Mesenchymal stem cell (in vitro differentiated cells and primary cell): ENCODE results near the gene ZC3H18.

Experiments
- DNase-seq: peaks from one replicate; pipeline ENCODE4 v3.0.0-alpha.2; 2013
- H2AFZ ChIP-seq: one replicate; pipeline ENCODE4 v1.6.1; 2013; ENCODE audit warnings: low read depth, mild to moderate bottlenecking, control low read depth, inconsistent platforms, low read length, moderate library complexity
- H2AK5ac ChIP-seq: 2 replicates; pipeline ENCODE4 v1.6.1; 2013; ENCODE audit warnings: low read length, moderate library complexity, mild to moderate bottlenecking, inconsistent platforms; ENCODE audit not compliant: severe bottlenecking
- H2BK120ac ChIP-seq: one replicate; pipeline ENCODE4 v1.6.1; 2013; ENCODE audit warnings: low read depth, mild to moderate bottlenecking, inconsistent platforms, low read length, moderate library complexity
- H2BK12ac ChIP-seq, 2 experiments: one replicate each; pipeline ENCODE4 v1.6.1; 2013; ENCODE audit warnings: inconsistent platforms in 2 of 2, low read length in 2 of 2, mild to moderate bottlenecking in 2 of 2, moderate library complexity in 2 of 2, control low read depth in 1 of 2
- H2BK15ac ChIP-seq: one replicate; pipeline ENCODE4 v1.6.1; 2013; ENCODE audit warnings: mild to moderate bottlenecking, low read depth, inconsistent platforms; ENCODE audit not compliant: poor library complexity, severe bottlenecking
- H2BK5ac ChIP-seq: 2 replicates; pipeline ENCODE4 v1.6.1; 2013; ENCODE audit warnings: low read depth, mild to moderate bottlenecking, low read length, control low read depth, inconsistent platforms; ENCODE audit not compliant: poor library complexity, severe bottlenecking
- H3K14ac ChIP-seq, 2 experiments: one replicate each; pipeline ENCODE4 v1.6.1; 2013; ENCODE audit warnings: inconsistent platforms in 2 of 2, low read length in 2 of 2, control low read depth in 1 of 2, mild to moderate bottlenecking in 1 of 2, moderate library complexity in 1 of 2
- H3K18ac ChIP-seq, 2 experiments: one replicate each; pipeline ENCODE4 v1.6.1; 2013; ENCODE audit warnings: inconsistent platforms in 2 of 2, low read length in 2 of 2, control low read depth in 1 of 2, low read depth in 1 of 2, mild to moderate bottlenecking in 1 of 2
- H3K23ac ChIP-seq, 2 experiments: one replicate each; pipeline ENCODE4 v1.6.1; 2013; ENCODE audit warnings: inconsistent platforms in 2 of 2, low read length in 2 of 2, mild to moderate bottlenecking in 2 of 2, moderate library complexity in 2 of 2, control low read depth in 1 of 2
- H3K27ac ChIP-seq: 2 replicates; pipeline ENCODE4 v1.5.1; 2013; ENCODE audit warnings: mild to moderate bottlenecking, moderate library complexity, low read length, control low read depth, inconsistent platforms; ENCODE audit not compliant: poor library complexity, severe bottlenecking
- H3K27me3 ChIP-seq, 2 experiments: 2 replicates each; pipeline versions ENCODE4 v1.6.1 to v1.7.0; 2013; ENCODE audit warnings: low read length in 2 of 2, mild to moderate bottlenecking in 2 of 2, moderate library complexity in 2 of 2, control low read depth in 1 of 2, inconsistent platforms in 1 of 2; ENCODE audit not compliant: control insufficient read depth in 1 of 2, insufficient read depth in 1 of 2
- H3K36me3 ChIP-seq, 2 experiments: 2 replicates each; pipeline versions ENCODE4 v1.6.1 to v1.7.0; 2013; ENCODE audit warnings: low read length in 2 of 2, control low read depth in 1 of 2, inconsistent platforms in 1 of 2, low read depth in 1 of 2, mild to moderate bottlenecking in 1 of 2; ENCODE audit not compliant: insufficient read depth in 2 of 2, control insufficient read depth in 1 of 2
- H3K4ac ChIP-seq, 2 experiments: one replicate each; pipeline ENCODE4 v1.6.1; 2013; ENCODE audit warnings: inconsistent platforms in 2 of 2, low read length in 2 of 2, mild to moderate bottlenecking in 2 of 2, moderate library complexity in 2 of 2, control low read depth in 1 of 2, low read depth in 1 of 2
- H3K4me1 ChIP-seq: 2 replicates; pipeline ENCODE4 v1.6.1; 2013; ENCODE audit warnings: low read depth, low read length, control low read depth; ENCODE audit not compliant: control insufficient read depth, insufficient read depth
- H3K4me2 ChIP-seq: 2 replicates; pipeline ENCODE4 v1.6.1; 2013; ENCODE audit warnings: low read length, mild to moderate bottlenecking, inconsistent platforms; ENCODE audit not compliant: poor library complexity, severe bottlenecking
- H3K4me3 ChIP-seq, 2 experiments: 2 replicates each; pipeline versions ENCODE4 v1.5.1 to v1.7.0; 2013; ENCODE audit warnings: low read length in 2 of 2, mild to moderate bottlenecking in 2 of 2, control low read depth in 1 of 2, low read depth in 1 of 2; ENCODE audit not compliant: insufficient read depth in 1 of 2
- H3K79me1 ChIP-seq: replicated peaks from 2 replicates; pipeline ENCODE4 v1.6.1; 2013; ENCODE audit warnings: mild to moderate bottlenecking, control low read depth, low read length, inconsistent platforms; ENCODE audit not compliant: poor library complexity, severe bottlenecking
- H3K9ac ChIP-seq: 2 replicates; pipeline ENCODE4 v1.7.0; 2013; ENCODE audit warnings: mild to moderate bottlenecking, low read length, moderate library complexity
- H3K9me3 ChIP-seq: 2 replicates; pipeline ENCODE4 v1.7.0; 2013; ENCODE audit warnings: mild to moderate bottlenecking, low read length; ENCODE audit not compliant: control insufficient read depth
- H4K8ac ChIP-seq: one replicate; pipeline ENCODE4 v1.6.1; 2013; ENCODE audit warnings: inconsistent platforms, mild to moderate bottlenecking, low read length, moderate library complexity
- H4K91ac ChIP-seq: one replicate; pipeline ENCODE4 v1.6.1; 2013; ENCODE audit warnings: mild to moderate bottlenecking, low read length, inconsistent platforms
- WGBS: methylation state at CpG from one replicate; pipeline ENCODE4 v1.1.7; 2013; ENCODE audit warnings: mixed read lengths; 5-methylcytosine and 5-hydroxymethylcytosine counted together

ZC3H18 gene

DNA sequence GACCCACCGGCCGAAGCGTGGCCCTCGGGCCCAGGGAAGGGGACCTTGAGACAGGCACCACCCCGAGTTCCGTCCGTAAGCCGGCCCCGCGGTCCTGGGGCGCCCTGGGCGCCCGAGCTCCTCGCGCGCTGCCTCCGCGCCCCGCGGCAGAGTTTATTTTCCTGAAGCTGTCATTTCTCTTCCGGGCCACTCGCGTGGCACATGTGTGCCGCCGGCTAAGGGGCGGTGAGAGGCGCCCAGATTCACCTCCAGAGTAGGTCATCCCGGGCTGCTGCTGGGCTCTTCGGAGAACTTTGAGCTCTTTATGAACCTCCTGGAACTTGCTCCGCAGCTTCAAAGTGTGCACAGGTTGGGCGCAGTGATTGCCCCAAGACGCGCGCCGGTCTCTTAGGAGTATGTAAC is 489 bp downstream of the ZC3H18 start:
- Histone ChIP-seq H2AFZ (no peak overlapping the region), H3K36me3 (peaks cover 22% of the 10 kb centered on the region in 2 experiments), H3K23ac (no peak overlapping the region), H3K27ac (no peak overlapping the region), H3K4me1 (peaks cover 9% of the 10 kb centered on the region), H2BK120ac (peak overlapping the region; percentile 61), H3K14ac (no peak overlapping the region), H3K4me3 (peak overlapping the region; percentile 84 to 99), H3K79me1 (peaks cover 25% of the 10 kb centered on the region), H4K91ac (no peak overlapping the region), H3K9ac (peak overlapping the region; percentile 91), H3K9me3 (no peaks in the 10 kb centered on the region), H3K4me2 (peak overlapping the region; percentile 99), H2AK5ac (no peak overlapping the region), H2BK15ac (peak overlapping the region; percentile 83), H3K27me3 (no peaks in the 10 kb centered on the region), H2BK5ac (no peak overlapping the region), H3K18ac (peak overlapping the region in 1 of 2 experiments; percentile 91), H4K8ac (peak overlapping the region; percentile 98), H3K4ac (no peak overlapping the region), H2BK12ac (no peak overlapping the region)
- peak; percentile 39 for DNase-seq
- 1% methylated on average over 34 of the region's 35 CpGs for WGBS

DNA sequence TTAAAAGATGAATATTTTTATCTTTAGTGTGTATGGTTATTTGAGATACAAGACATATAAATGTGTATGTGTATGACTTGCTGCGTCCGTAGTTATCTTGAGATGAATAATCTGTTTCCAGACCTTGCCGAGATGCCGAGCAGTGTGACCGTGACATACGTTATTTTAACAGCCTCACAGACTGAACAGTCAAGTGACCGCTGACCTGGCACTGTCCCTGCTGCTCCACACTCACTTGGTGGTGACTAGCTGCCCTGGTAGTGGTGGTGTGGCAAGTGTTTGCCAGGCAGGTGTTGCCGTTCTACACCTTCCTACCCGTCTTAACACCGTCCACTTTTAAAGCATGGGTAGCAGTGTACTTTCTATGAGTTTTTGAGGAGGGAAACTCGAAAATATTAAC is 5.0 kb downstream of the ZC3H18 start:
- Histone ChIP-seq H3K23ac (no peak overlapping the region), H3K4me1 (peaks cover 7% of the 10 kb centered on the region), H3K79me1 (peaks cover 56% of the 10 kb centered on the region)

DNA sequence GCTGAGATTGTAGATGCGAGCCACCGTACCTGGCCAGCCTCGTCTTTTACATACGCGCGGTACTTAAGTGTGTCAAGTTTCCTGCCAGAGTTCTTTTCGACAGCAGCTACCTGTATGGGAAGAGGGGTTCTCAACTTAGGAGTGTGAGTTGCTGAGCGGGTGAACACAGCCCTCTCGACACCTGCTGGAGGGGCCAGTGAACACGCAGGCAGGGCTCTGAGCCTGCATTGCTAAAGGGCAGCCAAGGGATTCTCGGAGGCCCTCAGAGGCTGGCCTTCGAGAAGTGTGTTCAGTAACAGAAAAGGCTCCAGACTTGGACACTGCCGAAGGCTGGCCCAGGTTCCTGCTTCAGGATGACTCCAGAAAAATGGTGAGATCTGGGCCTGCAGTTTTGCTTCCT is 6.1 kb downstream of the ZC3H18 start:
- Histone ChIP-seq H3K14ac (no peak overlapping the region), H3K4ac (no peak overlapping the region), H2BK5ac (no peak overlapping the region), H3K9ac (no peak overlapping the region), H3K27me3 (no peaks in the 10 kb centered on the region), H3K36me3 (peaks cover 71 to 75% of the 10 kb centered on the region in 2 experiments), H4K8ac (no peak overlapping the region), H2AK5ac (no peak overlapping the region), H3K4me2 (no peak overlapping the region), H2BK12ac (no peak overlapping the region), H2BK120ac (no peak overlapping the region), H3K23ac (no peak overlapping the region), H3K4me1 (peaks cover 4% of the 10 kb centered on the region), H3K18ac (no peak overlapping the region), H2AFZ (no peak overlapping the region), H3K27ac (no peak overlapping the region), H2BK15ac (no peak overlapping the region), H3K4me3 (no peak overlapping the region), H3K9me3 (no peaks in the 10 kb centered on the region), H4K91ac (no peak overlapping the region), H3K79me1 (peaks cover 58% of the 10 kb centered on the region)
- 99% methylated on average over 13 of the region's 13 CpGs for WGBS
- DNase-seq: no peak

More for the DNA sequence above, 5.0 kb downstream of the ZC3H18 start:
- no peak overlapping the region for H2BK15ac ChIP-seq
- H3K9ac ChIP-seq: no peak overlapping the region
- no peak overlapping the region for H3K27ac ChIP-seq
- no peak overlapping the region for H2BK12ac ChIP-seq
- H3K36me3 ChIP-seq: peaks cover 64 to 65% of the 10 kb centered on the region in 2 experiments
- no peak overlapping the region for H3K14ac ChIP-seq
- no peak overlapping the region for H3K4me3 ChIP-seq
- no peaks in the 10 kb centered on the region for H3K27me3 ChIP-seq
- H2AFZ ChIP-seq: no peak overlapping the region
- no peak overlapping the region for H3K18ac ChIP-seq
- no peak overlapping the region for H2AK5ac ChIP-seq
- no peak overlapping the region for H4K8ac ChIP-seq
- no peaks in the 10 kb centered on the region for H3K9me3 ChIP-seq
- H3K4ac ChIP-seq: no peak overlapping the region
- H2BK5ac ChIP-seq: no peak overlapping the region
- H2BK120ac ChIP-seq: no peak overlapping the region
- 97% methylated on average over 11 of the region's 11 CpGs for WGBS
- no peak for DNase-seq
- no peak overlapping the region for H4K91ac ChIP-seq
- no peak overlapping the region for H3K4me2 ChIP-seq

DNA sequence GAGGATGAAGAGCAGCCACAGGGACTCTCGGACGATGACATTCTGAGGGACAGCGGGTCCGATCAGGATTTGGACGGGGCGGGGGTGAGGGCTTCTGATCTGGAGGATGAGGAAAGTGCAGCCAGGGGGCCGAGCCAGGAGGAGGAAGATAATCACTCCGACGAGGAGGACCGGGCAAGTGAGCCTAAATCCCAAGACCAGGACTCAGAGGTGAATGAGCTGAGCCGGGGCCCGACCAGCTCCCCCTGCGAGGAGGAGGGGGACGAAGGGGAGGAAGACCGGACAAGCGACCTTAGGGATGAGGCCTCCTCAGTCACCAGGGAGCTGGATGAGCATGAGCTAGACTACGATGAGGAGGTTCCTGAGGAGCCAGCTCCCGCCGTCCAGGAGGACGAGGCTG is 7.0 kb downstream of the ZC3H18 start:
- Histone ChIP-seq H2BK5ac (no peak overlapping the region), H2BK120ac (no peak overlapping the region), H3K27me3 (no peaks in the 10 kb centered on the region), H2AK5ac (no peak overlapping the region), H3K36me3 (peaks cover 75 to 78% of the 10 kb centered on the region in 2 experiments), H3K27ac (no peak overlapping the region), H2BK15ac (no peak overlapping the region), H2BK12ac (no peak overlapping the region), H3K4me3 (no peak overlapping the region), H3K4ac (no peak overlapping the region), H3K4me2 (no peak overlapping the region), H4K8ac (no peak overlapping the region), H3K18ac (no peak overlapping the region), H3K4me1 (peaks cover 2% of the 10 kb centered on the region), H4K91ac (no peak overlapping the region), H3K14ac (no peak overlapping the region), H2AFZ (no peak overlapping the region), H3K23ac (no peak overlapping the region), H3K79me1 (peaks cover 57% of the 10 kb centered on the region), H3K9me3 (no peaks in the 10 kb centered on the region), H3K9ac (no peak overlapping the region)
- DNase-seq: no peak
- WGBS: 99% methylated on average over 20 of the region's 20 CpGs
